Neural cell (in vitro differentiated cells): ENCODE measurements around the gene SPATA46. TPM values are rescaled to one million over a fixed set of nuclear protein-coding genes. Genes with fewer than 3 reads are reported as not detected.

ENCODE experiments used
- H2AFZ ChIP-seq: fragments of 200-600, 300-800 bp; sonication (generic), shearing (Covaris generic); 2 replicates; pipeline ENCODE4 v1.6.0; 2014; ENCODE audit warnings: low read depth, mild to moderate bottlenecking, antibody characterized with exemption, low read length, moderate library complexity
- H3F3A ChIP-seq: fragments of 200-600 bp; shearing (Covaris generic); 2 replicates; pipeline ENCODE4 v1.6.1; 2016; ENCODE audit warnings: mild to moderate bottlenecking, moderate library complexity, mixed read lengths, antibody characterized with exemption, low read length; ENCODE audit not compliant: insufficient read depth, poor library complexity, severe bottlenecking
- H3K27ac ChIP-seq: fragments of 200-600, 300-800 bp; sonication (generic), shearing (Covaris generic); 2 replicates; pipeline ENCODE4 v1.5.1; 2014; ENCODE audit warnings: mild to moderate bottlenecking, low read length, moderate library complexity
- H3K27me3 ChIP-seq: fragments of 300-800, 200-600 bp; sonication (generic), shearing (Covaris generic); 2 replicates; pipeline ENCODE4 v1.6.0; 2014; ENCODE audit warnings: mild to moderate bottlenecking, low read depth, low read length, moderate library complexity; ENCODE audit not compliant: insufficient read depth
- H3K36me3 ChIP-seq: fragments of 300-800, 200-600 bp; sonication (generic), shearing (Covaris generic); 2 replicates; pipeline ENCODE4 v1.5.1; 2014; ENCODE audit warnings: mild to moderate bottlenecking, antibody characterized with exemption, low read length, moderate library complexity; ENCODE audit not compliant: insufficient read depth
- H3K4me2 ChIP-seq: fragments of 300-800, 200-600 bp; sonication (generic), shearing (Covaris generic); 2 replicates; pipeline ENCODE4 v1.6.0; 2014; ENCODE audit warnings: mild to moderate bottlenecking, low read length
- H3K4me3 ChIP-seq: fragments of 300-800, 200-600 bp; sonication (generic), shearing (Covaris generic); 2 replicates; pipeline ENCODE4 v1.5.1; 2014; ENCODE audit warnings: mild to moderate bottlenecking, low read length, moderate library complexity
- H3K79me2 ChIP-seq: fragments of 200-600 bp; shearing (Covaris generic); replicated peaks from 2 replicates; pipeline ENCODE4 v1.6.0; 2014; ENCODE audit warnings: mild to moderate bottlenecking, low read length, moderate library complexity; ENCODE audit not compliant: insufficient read depth
- H3K9ac ChIP-seq: fragments of 300-800, 200-600 bp; sonication (generic), shearing (Covaris generic); 2 replicates; pipeline ENCODE4 v1.6.1; 2016; ENCODE audit warnings: mild to moderate bottlenecking, low read length, mixed read lengths
- H3K9me2 ChIP-seq: fragments of 200-600 bp; shearing (Covaris generic); 2 replicates; pipeline ENCODE4 v1.6.1; 2016; ENCODE audit warnings: mild to moderate bottlenecking, low read length, mixed read lengths; ENCODE audit not compliant: insufficient read depth
- H3K9me3 ChIP-seq: fragments of 200-600, 300-800 bp; sonication (generic), shearing (Covaris generic); 2 replicates; pipeline ENCODE4 v1.6.1; 2016; ENCODE audit warnings: mild to moderate bottlenecking, mixed run types, low read length, moderate library complexity, mixed read lengths
- H4K20me1 ChIP-seq: fragments of 200-600 bp; shearing (Covaris generic); 2 replicates; pipeline ENCODE4 v1.6.1; 2016; ENCODE audit warnings: mild to moderate bottlenecking, mixed run types; ENCODE audit not compliant: insufficient read depth
- CTCF ChIP-seq: fragments of 450-650 bp; IDR thresholded peaks from 2 replicates; pipeline ENCODE4 v1.5.1; 2014; ENCODE audit warnings: antibody characterized with exemption, mild to moderate bottlenecking, moderate library complexity; ENCODE audit not compliant: poor library complexity, severe bottlenecking
- EP300 ChIP-seq: fragments of 450-650 bp; conservative IDR thresholded peaks from 2 replicates; pipeline ENCODE4 v1.6.1; 2014; ENCODE audit warnings: antibody characterized with exemption, mild to moderate bottlenecking, moderate library complexity; ENCODE audit not compliant: poor library complexity, severe bottlenecking
- EZH2 ChIP-seq: fragments of 200-600, 300-800 bp; shearing (Covaris generic), sonication (generic); IDR thresholded peaks from 2 replicates; pipeline ENCODE4 v1.6.1; 2014; ENCODE audit warnings: antibody characterized with exemption, low read length, borderline replicate concordance, mild to moderate bottlenecking; ENCODE audit not compliant: insufficient read depth, poor library complexity, severe bottlenecking
- MXI1 ChIP-seq: fragments of 450-650 bp; conservative IDR thresholded peaks from 2 replicates; pipeline ENCODE4 v1.6.1; 2014; ENCODE audit warnings: antibody characterized with exemption, mild to moderate bottlenecking; ENCODE audit not compliant: poor library complexity, severe bottlenecking
- POLR2AphosphoS5 ChIP-seq: IDR thresholded peaks from 2 replicates; pipeline ENCODE4 v1.6.1; 2012
- RAD21 ChIP-seq: fragments of 450-650 bp; conservative IDR thresholded peaks from 2 replicates; pipeline ENCODE4 v1.6.1; 2014; ENCODE audit warnings: antibody characterized with exemption, mild to moderate bottlenecking, moderate library complexity
- REST ChIP-seq: IDR thresholded peaks from 2 replicates; pipeline ENCODE4 v1.6.1; 2012; ENCODE audit warnings: borderline replicate concordance
- SMC3 ChIP-seq: fragments of 450-650 bp; conservative IDR thresholded peaks from 2 replicates; pipeline ENCODE4 v1.6.1; 2014; ENCODE audit warnings: antibody characterized with exemption, mild to moderate bottlenecking, moderate library complexity; ENCODE audit not compliant: poor library complexity
- TAF1 ChIP-seq: IDR thresholded peaks from 2 replicates; pipeline ENCODE4 v1.6.1; 2012; ENCODE audit warnings: low read depth
- polyA plus RNA-seq: library from polyadenylated mRNA; depleted of rRNA; stranded (reverse); fragments of >200 nt; gene quantifications from 2 replicates; pipeline ENCODE4 v1.2.3, GENCODE V29; 2014

SPATA46 gene
- polyA plus RNA-seq, 1 donor from 2014 or later, result not detected

- no peaks in the 10 kb centered on the region for H3F3A ChIP-seq
- peaks cover 8% of the 10 kb centered on the region for H3K36me3 ChIP-seq
- TF ChIP-seq MXI1 (no peak), RAD21 (no peak), CTCF (no peak), POLR2AphosphoS5 (no peak), REST (no peak), EP300 (no peak), EZH2 (no peak), TAF1 (no peak), SMC3 (no peak)
- H2AFZ ChIP-seq, result no peak overlapping the region
- H3K4me2 ChIP-seq, result no peak overlapping the region
- H3K27ac ChIP-seq, result no peak overlapping the region
- no peaks in the 10 kb centered on the region for H3K9me3 ChIP-seq
- H4K20me1 ChIP-seq, result no peaks in the 10 kb centered on the region
- H3K4me3 ChIP-seq, result no peak overlapping the region
- no peaks in the 10 kb centered on the region for H3K79me2 ChIP-seq
- no peak overlapping the region for H3K9ac ChIP-seq
- no peaks in the 10 kb centered on the region for H3K27me3 ChIP-seq
- H3K9me2 ChIP-seq, result no peaks in the 10 kb centered on the region
Measured at GRCh38 chr1:162386292-162387225, 9.9 kb upstream of the SPATA46 start.

- no peaks in the 10 kb centered on the region for H3F3A ChIP-seq
- H2AFZ ChIP-seq, result no peak overlapping the region
- H3K9ac ChIP-seq, result no peak overlapping the region
- no peak overlapping the region for H3K27ac ChIP-seq
- no peak overlapping the region for H3K4me2 ChIP-seq
- H3K9me3 ChIP-seq, result no peaks in the 10 kb centered on the region
- no peaks in the 10 kb centered on the region for H3K27me3 ChIP-seq
- TF ChIP-seq CTCF (no peak), REST (no peak), SMC3 (no peak), EZH2 (no peak), POLR2AphosphoS5 (no peak), RAD21 (no peak), MXI1 (no peak), EP300 (no peak), TAF1 (no peak)
- H3K4me3 ChIP-seq, result no peak overlapping the region
- no peaks in the 10 kb centered on the region for H4K20me1 ChIP-seq
- peaks cover 8% of the 10 kb centered on the region for H3K36me3 ChIP-seq
- H3K9me2 ChIP-seq, result no peaks in the 10 kb centered on the region
- H3K79me2 ChIP-seq, result no peaks in the 10 kb centered on the region
Measured at GRCh38 chr1:162385702-162386101, 9.0 kb upstream of the SPATA46 start.
